Kidney (tissue), 14 donors: ENCODE measurements around the gene APCDD1L. TPM values are rescaled to one million over a fixed set of nuclear protein-coding genes. Genes with fewer than 3 reads are reported as not detected.

Experiments
- DNase-seq, 5 donors: peaks; one replicate each; pipeline ENCODE4 v3.0.0-alpha.2; 2013 to 2020
- FAIRE-seq: peaks from 2 replicates; lab custom pipeline; 2012; peaks lifted over from hg19 to GRCh38; lab: Jason Lieb, UNC
- H3K27ac ChIP-seq, 2 donors: one replicate each; pipeline ENCODE4 v1.7.0; 2013; ENCODE audit warnings: low read depth in 2 of 2, low read length in 2 of 2, inconsistent platforms in 1 of 2
- H3K27me3 ChIP-seq: one replicate; pipeline ENCODE4 v1.7.1; 2013; ENCODE audit warnings: low read length, inconsistent platforms; ENCODE audit not compliant: control insufficient read depth, insufficient read depth
- H3K36me3 ChIP-seq, 3 donors: one replicate each; pipeline versions ENCODE4 v1.7.0 to v1.7.1; 2013; ENCODE audit warnings: low read length in 3 of 3, control low read depth in 1 of 3, inconsistent platforms in 1 of 3; ENCODE audit not compliant: insufficient read depth in 3 of 3, control insufficient read depth in 2 of 3
- H3K4me1 ChIP-seq, 3 donors: one replicate each; pipeline versions ENCODE4 v1.7.0 to v1.7.1; 2013; ENCODE audit warnings: low read length in 3 of 3, inconsistent platforms in 1 of 3, low read depth in 1 of 3; ENCODE audit not compliant: control insufficient read depth in 2 of 3, insufficient read depth in 2 of 3
- H3K4me3 ChIP-seq, 3 donors: one replicate each; pipeline versions ENCODE4 v1.7.0 to v1.8.1; 2013; ENCODE audit warnings: low read length in 3 of 3, control low read depth in 1 of 3, inconsistent platforms in 1 of 3
- H3K9ac ChIP-seq, 3 donors: one replicate each; pipeline versions ENCODE4 v1.7.0 to v1.7.1; 2013; ENCODE audit warnings: low read length in 3 of 3, control low read depth in 1 of 3, inconsistent platforms in 1 of 3
- H3K9me3 ChIP-seq, 3 donors: one replicate each; pipeline versions ENCODE4 v1.7.0 to v1.7.1; 2013; ENCODE audit warnings: low read length in 3 of 3, control low read depth in 1 of 3, inconsistent platforms in 1 of 3; ENCODE audit not compliant: control insufficient read depth in 2 of 3, insufficient read depth in 1 of 3
- CTCF ChIP-seq: IDR thresholded peaks from 3 replicates; pipeline ENCODE4 v1.5.1; 2012; ENCODE audit warnings: mild to moderate bottlenecking, moderate library complexity, borderline replicate concordance; ENCODE audit not compliant: insufficient read depth; ENCODE audit errors: extremely low read depth
- intact Hi-C: fragments of 100-400 bp; cut with DNase I; formaldehyde crosslinking; loops from one replicate; pipeline ENCODE4 v1.11.1; 2022
- polyA plus RNA-seq: library from polyadenylated mRNA; stranded (reverse); fragments of 350-450 nt; fragmentation: Illumina TruSeq; extraction: RNeasy Lipid Tissue Mini Kit (QIAGEN cat#74804); gene quantifications from one replicate; pipeline ENCODE4 v1.2.3, GENCODE V29; 2014; ENCODE audit warnings: low read depth, low replicate concordance; ENCODE audit not compliant: insufficient read depth
- total RNA-seq: library from RNA; stranded (reverse); fragmentation: NEBNext Ultra II Directional; extraction: Animal tissue kit (Norgen Biotek cat#: 25700); gene quantifications from one replicate; pipeline ENCODE4 v1.2.1, GENCODE V29; 2021
- donor health status: control.
- donor health status: control.
- donor health status: control.
- donor health status: control.
- donor health status: control.
- donor health status: DM: yes; HTN: yes; CAD: no.
- donor health status: Normal renal cell carcinoma (clear cell type).

Gene APCDD1L
- total and polyA plus RNA-seq, 2 donors from 2014 or later, result 1.2 to 4.5 TPM

- FAIRE-seq (no peak), DNase-seq (peak in 1 of 5 donors; percentile 9)
- H3K4me1 ChIP-seq, result no peaks in the 10 kb centered on the region
- H3K27me3 ChIP-seq, result no peaks in the 10 kb centered on the region
- intact Hi-C loops, result no loop called here
- H3K36me3 ChIP-seq, result no peaks in the 10 kb centered on the region
- H3K9me3 ChIP-seq, result peaks cover 0 to 2% (median 0%) of the 10 kb centered on the region in 3 donors
- TF ChIP-seq CTCF, result no peak
- no peak overlapping the region for H3K27ac ChIP-seq
- no peak overlapping the region for H3K4me3 ChIP-seq
- no peak overlapping the region for H3K9ac ChIP-seq
These were observed 16.6 kb downstream of the APCDD1L start for GRCh38 chr20:58498470-58499068.

- Histone ChIP-seq H3K36me3 (no peaks in the 10 kb centered on the region), H3K9me3 (no peaks in the 10 kb centered on the region), H3K4me1 (no peaks in the 10 kb centered on the region), H3K9ac (no peak overlapping the region), H3K27me3 (no peaks in the 10 kb centered on the region), H3K27ac (no peak overlapping the region), H3K4me3 (no peak overlapping the region)
- intact Hi-C loops, result no loop called here
- FAIRE-seq (no peak), DNase-seq (peak in 1 of 5 donors; percentile 7)
- TF ChIP-seq CTCF, result no peak
These were observed 17.3 kb downstream of the APCDD1L start for GRCh38 chr20:58497724-58498469.

GRCh38 chr20:58497076-58497641 is 18.0 kb downstream of the APCDD1L start:
- Histone ChIP-seq H3K4me3 (no peak overlapping the region), H3K4me1 (no peaks in the 10 kb centered on the region), H3K36me3 (no peaks in the 10 kb centered on the region), H3K27ac (no peak overlapping the region), H3K9ac (no peak overlapping the region), H3K9me3 (peaks cover 0 to 2% (median 0%) of the 10 kb centered on the region in 3 donors), H3K27me3 (no peaks in the 10 kb centered on the region)
- DNase-seq (peak in 1 of 5 donors; percentile 33), FAIRE-seq (no peak)
- intact Hi-C loops, result no loop called here
- TF ChIP-seq CTCF, result no peak
